B cell (primary cell): ENCODE results near the gene SCFD2. TPM values are rescaled to one million over a fixed set of nuclear protein-coding genes. Genes with fewer than 3 reads are reported as not detected.

ENCODE experiments used
- ATAC-seq: fragments of 200-7000 bp; cut with Tn5 transposase; one replicate; pipeline ENCODE4 v1.10.0; 2021; ENCODE audit warnings: low read depth, mild to moderate bottlenecking, moderate number of reproducible peaks, moderate library complexity
- CTCF ChIA-PET: fragments of 350-600 bp; sonication (Branson Sonifier 250); formaldehyde crosslinking; loops from one replicate; lab custom pipeline; 2021; ENCODE audit warnings: antibody characterized with exemption, inconsistent platforms; lab: Charles Lee
- POLR2A ChIA-PET: fragments of 350-600 bp; sonication (Branson Sonifier 250); formaldehyde crosslinking; loops from one replicate; lab custom pipeline; 2021; ENCODE audit warnings: antibody characterized with exemption; lab: Charles Lee
- DNase-seq: peaks from one replicate; pipeline ENCODE4 v3.0.0; 2013
- H2AFZ ChIP-seq: 2 replicates; pipeline ENCODE4 v1.6.1; 2012; ENCODE audit warnings: mild to moderate bottlenecking, low read depth, low read length; ENCODE audit not compliant: insufficient read depth, poor library complexity, severe bottlenecking
- H3K27ac ChIP-seq, 2 donors: 1 replicate in 1 of 2; 2 replicates in 1 of 2; pipeline ENCODE4 v1.5.1; 2012 to 2013; ENCODE audit warnings: low read length in 2 of 2, mild to moderate bottlenecking in 2 of 2, moderate library complexity in 1 of 2
- H3K27me3 ChIP-seq, 4 experiments: fragments of 200-600 bp in 1 of 4; sonication (generic) in 1 of 4; replicated peaks in 1 of 4; 1 replicate in 2 of 4; 2 replicates in 2 of 4; pipeline versions ENCODE4 v1.6.1 to v1.7.0; 2013 to 2016; ENCODE audit warnings: low read length in 3 of 4, mild to moderate bottlenecking in 2 of 4, mixed read lengths in 1 of 4, moderate library complexity in 1 of 4; ENCODE audit not compliant: insufficient read depth in 4 of 4, control insufficient read depth in 3 of 4; ENCODE audit errors: control extremely low read depth in 1 of 4
- H3K36me3 ChIP-seq, 2 experiments: replicated peaks in 1 of 2; 1 replicate in 1 of 2; 2 replicates in 1 of 2; pipeline versions ENCODE4 v1.6.1 to v1.7.1; 2013; ENCODE audit warnings: low read length in 1 of 2; ENCODE audit not compliant: insufficient read depth in 2 of 2, control insufficient read depth in 1 of 2; ENCODE audit errors: control extremely low read depth in 1 of 2, extremely low read depth in 1 of 2
- H3K4me1 ChIP-seq, 2 donors: fragments of 200-600 bp in 1 of 2; sonication (generic) in 1 of 2; 1 replicate in 1 of 2; 2 replicates in 1 of 2; pipeline versions ENCODE4 v1.5.1 to v1.6.1; 2013 to 2017; ENCODE audit warnings: low read length in 2 of 2; ENCODE audit not compliant: control insufficient read depth in 2 of 2, insufficient read depth in 2 of 2
- H3K4me2 ChIP-seq: replicated peaks from 2 replicates; pipeline ENCODE3; 2012; ENCODE audit warnings: mild to moderate bottlenecking, low read depth, low read length; ENCODE audit not compliant: poor library complexity, severe bottlenecking
- H3K4me3 ChIP-seq, 5 experiments: fragments of 200-600 bp in 1 of 5; sonication (generic) in 1 of 5; 1 replicate in 3 of 5; 2 replicates in 2 of 5; pipeline versions ENCODE4 v1.5.1 to v1.7.0; 2011 to 2016; ENCODE audit warnings: low read length in 4 of 5, mild to moderate bottlenecking in 4 of 5, low read depth in 2 of 5, control low read depth in 1 of 5, moderate library complexity in 1 of 5; ENCODE audit not compliant: insufficient read depth in 1 of 5; ENCODE audit errors: control extremely low read depth in 1 of 5, extremely low read depth in 1 of 5
- H3K79me2 ChIP-seq: fragments of 200-600 bp; sonication (generic); one replicate; pipeline ENCODE4 v1.6.0; 2016; ENCODE audit warnings: low read length; ENCODE audit not compliant: control insufficient read depth, insufficient read depth
- H3K9ac ChIP-seq: fragments of 200-600 bp; sonication (generic); 2 replicates; pipeline ENCODE4 v1.6.1; 2017; ENCODE audit warnings: mild to moderate bottlenecking, low read length, moderate library complexity
- H3K9me3 ChIP-seq, 3 donors: one replicate each; pipeline versions ENCODE4 v1.6.1 to v1.7.1; 2013; ENCODE audit warnings: low read length in 2 of 3; ENCODE audit not compliant: control insufficient read depth in 2 of 3, insufficient read depth in 1 of 3; ENCODE audit errors: control extremely low read depth in 1 of 3
- H4K20me1 ChIP-seq: 2 replicates; pipeline ENCODE4 v1.6.0; 2012; ENCODE audit warnings: mild to moderate bottlenecking, low read length; ENCODE audit not compliant: insufficient read depth, control insufficient read depth, poor library complexity, severe bottlenecking
- H3K27ac Mint-ChIP-seq: one replicate; pipeline ENCODE4 v1.8.0; 2021; ENCODE audit warnings: mixed read lengths
- H3K27me3 Mint-ChIP-seq: one replicate; pipeline ENCODE4 v1.8.0; 2021; ENCODE audit warnings: mixed read lengths
- H3K4me1 Mint-ChIP-seq: one replicate; pipeline ENCODE4 v1.8.0; 2021; ENCODE audit warnings: mixed read lengths
- H3K4me3 Mint-ChIP-seq: one replicate; pipeline ENCODE4 v1.8.0; 2021; ENCODE audit warnings: mixed read lengths
- H3K9me3 Mint-ChIP-seq: one replicate; pipeline ENCODE4 v1.8.0; 2022; ENCODE audit warnings: mixed read lengths; ENCODE audit not compliant: insufficient read depth
- CTCF ChIP-seq: fragments of 200-600 bp; IDR thresholded peaks from one replicate; pipeline ENCODE4 v1.8.0; 2022; ENCODE audit warnings: antibody characterized with exemption, mild to moderate bottlenecking
- EZH2 ChIP-seq: IDR thresholded peaks from 2 replicates; pipeline ENCODE4 v1.6.1; 2012; ENCODE audit warnings: borderline replicate concordance, low read depth, mild to moderate bottlenecking, moderate library complexity, low read length; ENCODE audit not compliant: insufficient read depth, poor library complexity, severe bottlenecking
- WGBS: methylation state at CpG from one replicate; pipeline ENCODE4 v1.1.5; 2013; ENCODE audit warnings: missing lambda C conversion rate; ENCODE audit not compliant: insufficient coverage; 5-methylcytosine and 5-hydroxymethylcytosine counted together
- intact Hi-C: fragments of 100-400 bp; cut with micrococcal nuclease; formaldehyde crosslinking; loops from one replicate; pipeline ENCODE4 v1.10.0; 2022
- polyA plus RNA-seq: library from polyadenylated mRNA; depleted of rRNA; stranded (reverse); fragments of >200 nt; gene quantifications from 2 replicates; pipeline ENCODE4 v1.2.3, GENCODE V29; 2012
- total RNA-seq, 2 donors: library from RNA; stranded (reverse); fragments of 120-200 nt in 1 of 2; gene quantifications; 1 replicate in 1 of 2; 2 replicates in 1 of 2; pipeline versions ENCODE4 v1.2.3 to v1.2.4, GENCODE V29; 2013 to 2022

SCFD2 gene
- total and polyA plus RNA-seq, 2 donors (not counting 1 experiment from before 2014, with no cell fraction given) = 12.8 to 20.4 TPM

GRCh38 chr4:52945982-52946381 lies 419.9 kb downstream of the SCFD2 start:
- Mint-ChIP-seq H3K4me3 (no peak overlapping the region), H3K27me3 (no peaks in the 10 kb centered on the region), H3K9me3 (no peaks in the 10 kb centered on the region), H3K4me1 (no peaks in the 10 kb centered on the region), H3K27ac (no peak overlapping the region)
- TF ChIP-seq CTCF = no peak
- no peak for TF ChIP-seq EZH2
- ChIA-PET CTCF (no interaction called here), POLR2A (no interaction called here)
- no peak overlapping the region for H3K27ac ChIP-seq
- no peak overlapping the region for H3K4me2 ChIP-seq
- H4K20me1 ChIP-seq = no peaks in the 10 kb centered on the region
- no peaks in the 10 kb centered on the region for H3K36me3 ChIP-seq
- intact Hi-C loops = no loop called here
- no peak overlapping the region for H3K4me3 ChIP-seq
- no peaks in the 10 kb centered on the region for H3K79me2 ChIP-seq
- no peaks in the 10 kb centered on the region for H3K27me3 ChIP-seq
- H3K9me3 ChIP-seq = no peaks in the 10 kb centered on the region
- no peaks in the 10 kb centered on the region for H3K4me1 ChIP-seq
- H2AFZ ChIP-seq = no peak overlapping the region
- H3K9ac ChIP-seq = no peak overlapping the region
- no CpG with 5 or more reads among the region's 2 CpGs for WGBS
- DNase-seq (no peak), ATAC-seq (no peak)

GRCh38 chr4:52945326-52945898 lies 420.4 kb downstream of the SCFD2 start:
- Histone ChIP-seq H2AFZ (no peak overlapping the region), H3K27ac (no peak overlapping the region), H4K20me1 (no peaks in the 10 kb centered on the region), H3K4me1 (no peaks in the 10 kb centered on the region), H3K27me3 (no peaks in the 10 kb centered on the region), H3K4me3 (no peak overlapping the region), H3K36me3 (no peaks in the 10 kb centered on the region), H3K4me2 (no peak overlapping the region), H3K79me2 (no peaks in the 10 kb centered on the region), H3K9me3 (no peaks in the 10 kb centered on the region), H3K9ac (no peak overlapping the region)
- no peaks in the 10 kb centered on the region for H3K4me1 Mint-ChIP-seq
- DNase-seq = no peak
- no peaks in the 10 kb centered on the region for H3K9me3 Mint-ChIP-seq
- CTCF ChIA-PET = no interaction called here
- POLR2A ChIA-PET = no interaction called here
- no peak overlapping the region for H3K4me3 Mint-ChIP-seq
- WGBS = no CpG with 5 or more reads among the region's 2 CpGs
- no peak overlapping the region for H3K27ac Mint-ChIP-seq
- H3K27me3 Mint-ChIP-seq = no peaks in the 10 kb centered on the region
- TF ChIP-seq EZH2 (no peak), CTCF (no peak)
- no peak for ATAC-seq
- intact Hi-C loops = no loop called here
